GM19025 (cell line): Measurements from ENCODE around the gene PRR9.
"Not testable (repeated sequence)": the region's sequence is repeated elsewhere in the genome, so short reads cannot be mapped to it uniquely, and the experiment has no call there.

Experiments used
- ATAC-seq: cut with Tn5 transposase; IDR thresholded peaks from one replicate; pipeline ENCODE4 v1.9.1; 2021; ENCODE audit warnings: mild to moderate bottlenecking, low read depth, moderate library complexity; ENCODE audit not compliant: unreplicated experiment

Gene PRR9

DNA sequence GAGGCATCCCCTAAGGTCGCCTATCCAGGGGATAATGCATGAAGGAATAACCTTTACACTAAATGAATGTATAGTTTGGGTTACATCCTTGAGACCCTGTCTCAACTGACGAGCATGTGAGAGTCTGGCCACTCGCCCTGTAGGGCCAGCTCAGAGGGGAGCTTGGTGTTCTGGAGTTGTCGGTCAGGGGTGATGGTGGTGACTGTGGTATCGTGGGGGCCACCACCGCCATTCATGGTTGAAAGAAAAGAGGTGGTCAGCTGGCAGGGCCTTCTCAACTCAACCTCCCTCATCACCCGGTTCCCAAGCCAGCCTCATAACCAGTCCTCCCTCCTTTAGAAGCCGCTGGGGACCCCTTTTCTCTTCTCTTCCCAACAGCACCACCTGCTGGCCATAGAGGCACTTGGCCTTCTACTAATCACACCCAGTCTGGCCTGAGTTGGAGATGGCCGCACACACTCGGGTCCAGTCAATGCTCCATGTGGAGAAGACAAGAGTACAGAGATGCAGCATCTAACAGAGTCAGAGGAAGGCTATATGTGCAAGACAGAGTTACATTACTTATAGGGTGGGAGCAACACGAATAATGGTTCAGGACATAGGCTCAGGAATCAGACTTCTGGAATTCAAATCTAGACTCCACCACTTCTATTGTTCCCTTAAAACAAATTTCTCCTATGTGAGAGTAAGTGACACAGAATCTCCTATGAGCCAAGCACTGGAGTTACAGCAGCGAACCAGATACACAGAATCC is 11.9 kb downstream of the PRR9 start:
- ATAC-seq, result not testable (repeated sequence)

DNA sequence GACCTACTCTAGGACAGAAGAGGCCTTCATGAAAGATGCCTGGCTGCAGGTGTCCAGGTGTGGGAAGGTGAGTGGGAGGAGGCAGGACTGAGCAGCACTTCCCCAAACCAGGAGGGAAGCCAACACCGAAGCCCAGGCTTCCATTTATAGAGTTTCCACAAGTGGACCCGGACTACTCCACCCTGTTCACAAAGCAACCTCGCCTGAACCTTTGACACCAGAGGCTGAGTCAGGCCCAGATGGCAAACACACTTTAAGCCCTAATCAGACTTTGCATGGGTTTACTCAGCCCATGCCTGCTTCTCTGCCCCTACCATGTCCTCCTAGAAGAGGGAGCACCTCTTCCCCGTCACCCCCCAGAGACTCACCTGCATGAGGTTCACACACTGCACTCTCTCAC is 14.0 kb downstream of the PRR9 start:
- no peak for ATAC-seq

GRCh38 chr1:153231785-153232184 is 14.4 kb downstream of the PRR9 start:
- ATAC-seq, result no peak

DNA sequence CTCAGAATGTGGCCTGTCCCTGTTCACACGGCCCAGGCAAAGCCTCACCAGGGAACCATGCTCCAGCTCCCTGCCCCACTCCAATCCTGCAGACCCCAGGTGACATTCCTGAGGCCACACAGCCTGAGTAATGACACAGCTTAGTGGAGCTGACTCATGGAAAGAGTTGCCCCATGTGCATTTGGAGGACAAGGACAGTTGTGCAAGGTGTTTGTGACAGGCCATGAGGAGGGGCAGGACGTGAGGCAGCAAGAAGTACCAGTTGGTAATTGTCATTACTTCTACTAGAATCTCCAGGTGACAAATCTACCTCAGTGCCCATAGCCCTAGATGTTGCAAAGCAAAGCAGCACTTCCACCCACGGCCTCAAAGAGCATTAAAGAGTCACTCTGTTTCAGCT is 15.2 kb downstream of the PRR9 start:
- no peak for ATAC-seq

GRCh38 chr1:153233448-153233847 is 16.1 kb downstream of the PRR9 start:
- ATAC-seq, result no peak

DNA sequence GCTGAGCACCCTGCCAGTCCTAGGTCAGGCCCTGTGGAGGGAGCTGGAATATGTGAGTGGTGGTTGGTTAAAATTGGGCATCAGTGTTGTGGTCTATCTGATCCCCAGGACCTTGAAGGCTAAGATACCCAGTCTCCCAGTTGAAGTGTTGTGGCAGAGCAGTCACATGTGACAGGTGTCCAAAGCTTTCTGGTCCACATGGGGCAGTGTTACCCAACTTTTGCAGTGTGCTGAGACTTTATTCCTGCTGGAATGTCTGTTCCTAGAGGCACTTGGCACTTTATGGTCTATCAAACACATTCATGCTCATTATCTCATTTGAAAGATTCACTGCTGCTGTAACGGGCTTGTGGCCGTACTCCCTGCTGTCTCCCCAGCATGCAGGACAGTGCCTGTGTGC is 21.1 kb downstream of the PRR9 start:
- ATAC-seq, result no peak

- ATAC-seq, result no peak
Measured at GRCh38 chr1:153242160-153242559, 24.8 kb downstream of the PRR9 start.

DNA sequence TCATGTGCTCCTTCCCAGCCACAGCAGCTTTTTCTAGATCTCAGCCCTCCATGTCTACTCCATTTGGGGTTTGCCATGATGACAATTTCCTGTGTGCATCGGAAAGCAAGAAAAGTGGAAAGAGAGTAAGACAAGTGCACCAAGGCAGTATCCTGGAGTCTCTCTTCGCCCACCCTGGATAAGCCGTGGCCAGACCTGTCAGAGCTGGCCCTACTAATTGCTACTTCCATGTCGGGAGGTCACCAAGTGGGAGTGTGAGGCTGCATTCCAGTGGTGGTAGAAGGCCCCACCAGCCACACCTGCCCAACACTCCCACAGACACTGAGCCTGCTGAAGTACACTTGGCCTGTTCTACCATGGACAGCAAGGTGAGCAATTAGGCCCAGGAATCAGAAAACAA is 28.1 kb downstream of the PRR9 start:
- no peak for ATAC-seq

GRCh38 chr1:153246018-153246417 is 28.6 kb downstream of the PRR9 start:
- ATAC-seq, result no peak

GRCh38 chr1:153246825-153247224 is 29.4 kb downstream of the PRR9 start:
- no peak for ATAC-seq

GRCh38 chr1:153248176-153248879 is 30.9 kb downstream of the PRR9 start:
- ATAC-seq, result no peak

DNA sequence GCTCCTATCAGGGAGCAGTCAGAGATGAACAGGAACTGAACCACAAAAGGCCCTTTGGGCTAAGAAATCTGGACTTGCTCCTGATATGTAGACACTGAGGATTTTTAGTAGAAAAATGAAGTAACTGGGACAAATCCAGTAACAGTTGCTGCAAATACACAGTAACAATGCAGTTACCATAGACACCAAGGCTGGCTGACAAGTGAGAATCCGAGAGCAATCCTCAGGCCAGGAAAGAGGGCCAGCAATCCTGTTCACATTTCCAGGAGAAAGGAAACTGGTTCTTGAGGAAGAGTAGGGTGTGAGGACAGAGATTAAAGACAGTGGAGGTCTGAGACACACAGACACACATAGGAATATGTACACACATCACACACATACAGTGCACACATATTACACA is 32.8 kb downstream of the PRR9 start:
- ATAC-seq, result no peak

DNA sequence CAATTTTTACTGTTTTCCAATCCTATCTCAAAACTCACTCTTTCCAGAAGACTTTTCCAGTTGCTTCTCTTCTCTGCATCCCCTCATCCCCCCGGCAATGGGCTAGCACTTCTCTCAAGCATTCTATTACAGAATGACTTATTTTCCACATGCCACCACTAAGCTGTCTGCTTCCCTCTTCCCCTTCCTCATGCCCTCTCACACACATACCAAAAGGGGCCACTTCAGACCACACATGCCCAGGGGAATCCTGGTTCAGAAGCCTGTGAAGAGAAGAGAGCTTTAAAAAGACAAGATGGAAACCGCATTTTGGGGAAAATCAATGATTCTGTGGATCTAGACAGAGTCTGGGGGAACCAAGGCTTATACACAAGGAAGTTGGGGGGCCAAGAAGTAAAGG is 33.7 kb downstream of the PRR9 start:
- ATAC-seq, result no peak

- ATAC-seq, result no peak
Measured at GRCh38 chr1:153251562-153251961, 34.2 kb downstream of the PRR9 start.

DNA sequence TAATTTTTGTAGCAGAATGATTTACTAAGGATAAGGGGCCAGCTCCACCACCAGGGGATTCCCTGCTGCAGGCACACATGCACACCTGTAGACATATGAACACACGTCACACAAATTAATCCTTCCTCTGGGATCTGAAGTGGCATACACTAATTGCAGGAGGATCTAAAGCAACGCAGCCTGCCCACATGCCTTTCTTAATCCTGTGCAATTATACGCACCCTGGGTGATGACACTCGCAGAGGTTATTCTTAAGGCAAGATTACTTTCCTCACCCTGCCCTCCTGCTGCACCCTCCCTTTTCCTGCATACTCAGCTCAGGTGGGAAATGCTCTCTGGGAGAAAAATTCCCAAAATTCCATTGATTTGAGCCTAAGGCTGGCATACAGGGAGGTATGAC is 34.6 kb downstream of the PRR9 start:
- ATAC-seq, result no peak

DNA sequence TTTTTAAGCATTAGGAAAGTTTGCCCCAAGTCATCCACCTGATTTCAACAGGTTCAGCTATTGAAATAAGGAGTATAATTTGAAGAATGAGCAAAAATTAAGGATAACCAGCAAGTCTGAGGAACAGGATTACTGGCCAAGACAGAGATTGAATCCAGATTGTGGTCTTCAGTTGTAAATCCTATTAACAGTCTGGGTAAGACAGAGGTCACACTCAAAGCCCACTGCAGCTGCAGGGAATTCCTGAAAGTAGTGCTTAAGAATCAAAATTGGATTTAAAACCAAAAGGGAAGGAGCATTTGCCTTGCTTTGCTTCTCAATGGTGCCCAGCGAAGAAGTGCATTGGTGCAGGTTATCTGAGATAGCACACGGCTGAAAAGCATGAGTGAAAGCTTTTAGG is 35.7 kb downstream of the PRR9 start:
- ATAC-seq, result no peak

DNA sequence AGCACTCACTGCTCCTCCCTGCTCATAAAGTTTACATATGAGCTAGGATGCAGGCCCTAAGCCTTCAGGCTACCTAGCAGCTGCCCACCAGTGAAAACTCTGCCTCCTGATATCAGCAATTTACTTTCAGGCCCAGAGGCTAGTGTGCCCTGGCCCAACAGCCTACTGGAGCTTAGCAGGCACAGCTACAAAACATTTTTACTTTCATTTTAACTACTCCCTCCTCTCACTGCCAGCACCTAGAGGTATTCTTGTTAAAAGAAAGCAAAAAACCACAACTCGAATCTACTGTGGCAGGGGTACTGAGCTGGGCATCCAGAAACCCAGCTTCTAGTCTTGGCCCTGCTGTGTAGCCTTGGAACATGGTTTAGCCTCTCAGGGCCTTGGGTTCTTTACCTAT is 36.3 kb downstream of the PRR9 start:
- ATAC-seq, result peak; percentile 84

- no peak for ATAC-seq
Measured at GRCh38 chr1:153259387-153259786, 42.0 kb downstream of the PRR9 start, which contains the start of gene LORICRIN. Gene LORICRIN (plus strand): TSS chr1:153259687. CDS start chr1:153260950, 1,263 bp downstream.

DNA sequence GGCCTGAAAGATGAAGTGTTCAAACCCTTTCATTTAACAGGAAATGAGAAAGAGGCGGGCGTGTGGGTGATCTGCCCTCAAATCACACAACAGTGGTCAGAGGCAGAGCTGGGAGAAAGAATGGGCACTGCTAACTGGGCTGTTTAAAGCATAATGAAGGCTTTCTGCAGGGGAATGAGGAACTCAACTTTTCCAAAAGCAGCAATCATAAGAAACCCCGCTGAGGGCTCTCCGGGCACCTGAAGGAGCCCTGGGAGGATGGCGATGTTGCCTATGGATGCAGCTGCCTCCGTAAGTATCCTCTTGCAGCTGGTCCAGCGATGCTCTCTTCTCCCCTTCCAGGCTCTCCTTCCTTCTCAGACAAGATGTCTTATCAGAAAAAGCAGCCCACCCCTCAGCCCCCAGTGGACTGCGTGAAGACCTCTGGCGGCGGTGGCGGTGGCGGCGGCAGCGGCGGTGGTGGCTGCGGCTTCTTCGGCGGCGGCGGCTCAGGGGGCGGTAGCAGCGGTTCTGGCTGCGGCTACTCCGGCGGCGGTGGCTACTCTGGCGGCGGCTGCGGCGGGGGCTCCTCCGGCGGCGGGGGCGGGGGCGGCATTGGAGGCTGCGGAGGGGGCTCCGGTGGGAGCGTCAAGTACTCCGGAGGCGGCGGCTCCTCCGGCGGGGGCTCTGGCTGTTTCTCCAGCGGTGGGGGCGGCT is 43.3 kb downstream of the PRR9 start:
- ATAC-seq, result no peak

GRCh38 chr1:153261281-153262069 is 44.1 kb downstream of the PRR9 start:
- ATAC-seq, result no peak

- ATAC-seq, result no peak
Measured at GRCh38 chr1:153262070-153262366, 44.6 kb downstream of the PRR9 start.
